Fibroblast of mammary gland (primary cell): ENCODE results near the gene MOCS3.

Source experiments
- DNase-seq: peaks from one replicate; pipeline ENCODE4 v3.0.0-alpha.2; 2010; ENCODE audit warnings: low read depth
- H3K4me3 ChIP-seq: 2 replicates; pipeline ENCODE4 v1.5.1; 2011; ENCODE audit warnings: low read depth, mild to moderate bottlenecking, low read length, moderate library complexity; ENCODE audit not compliant: control insufficient read depth
- TF ChIP-seq, protein P1 (sequence below): conservative IDR thresholded peaks from 2 replicates; pipeline ENCODE4 v1.5.1; 2011; ENCODE audit warnings: low read depth, low read length, inconsistent platforms; ENCODE audit not compliant: control insufficient read depth, insufficient read depth

MOCS3 gene

DNA sequence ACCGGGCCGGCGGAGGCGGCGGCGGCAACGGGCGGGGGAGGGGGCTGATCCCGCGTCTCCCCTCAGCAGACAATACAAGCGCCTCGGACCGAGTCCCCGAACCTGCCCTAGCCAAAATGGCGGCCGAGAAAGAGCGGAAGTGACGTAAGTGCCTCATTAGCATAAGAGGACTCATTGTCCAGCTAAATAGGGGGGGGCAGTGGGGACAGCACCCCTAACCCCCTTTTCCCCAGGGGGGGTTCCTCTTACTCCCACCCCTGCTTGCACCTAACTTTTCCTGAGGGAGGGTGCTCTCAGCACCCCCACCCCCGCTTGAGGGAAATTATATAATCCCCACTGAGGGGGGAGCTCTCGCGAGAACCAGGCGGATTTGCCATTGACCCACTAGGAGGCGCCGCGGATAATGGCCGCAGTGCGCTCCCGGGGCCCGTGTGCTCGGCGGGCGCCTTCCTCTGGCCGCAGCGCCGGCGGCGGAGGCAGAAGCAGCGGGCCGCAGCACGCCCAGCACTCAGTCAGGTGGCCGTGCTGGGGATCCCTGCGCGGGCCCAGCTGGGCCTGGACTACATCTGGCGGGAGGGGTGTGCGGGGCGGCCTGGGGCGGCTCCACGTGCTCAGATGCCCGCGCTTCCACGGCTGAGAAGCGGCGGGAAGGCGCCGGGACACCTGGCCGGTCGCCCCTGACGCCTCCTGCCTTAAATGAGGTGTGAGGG lies 27.2 kb upstream of the MOCS3 start, which contains the start of gene ADNP:
Gene ADNP, minus strand, starts transcription at position 132 of the 710 bp plus-strand sequence. CDS start 27,441 bp downstream, outside the sequence.
- peak within 1 kb of the TSS; percentile 84 for H3K4me3 ChIP-seq
- DNase-seq: peak; percentile 90
- TF ChIP-seq, protein P1, sequence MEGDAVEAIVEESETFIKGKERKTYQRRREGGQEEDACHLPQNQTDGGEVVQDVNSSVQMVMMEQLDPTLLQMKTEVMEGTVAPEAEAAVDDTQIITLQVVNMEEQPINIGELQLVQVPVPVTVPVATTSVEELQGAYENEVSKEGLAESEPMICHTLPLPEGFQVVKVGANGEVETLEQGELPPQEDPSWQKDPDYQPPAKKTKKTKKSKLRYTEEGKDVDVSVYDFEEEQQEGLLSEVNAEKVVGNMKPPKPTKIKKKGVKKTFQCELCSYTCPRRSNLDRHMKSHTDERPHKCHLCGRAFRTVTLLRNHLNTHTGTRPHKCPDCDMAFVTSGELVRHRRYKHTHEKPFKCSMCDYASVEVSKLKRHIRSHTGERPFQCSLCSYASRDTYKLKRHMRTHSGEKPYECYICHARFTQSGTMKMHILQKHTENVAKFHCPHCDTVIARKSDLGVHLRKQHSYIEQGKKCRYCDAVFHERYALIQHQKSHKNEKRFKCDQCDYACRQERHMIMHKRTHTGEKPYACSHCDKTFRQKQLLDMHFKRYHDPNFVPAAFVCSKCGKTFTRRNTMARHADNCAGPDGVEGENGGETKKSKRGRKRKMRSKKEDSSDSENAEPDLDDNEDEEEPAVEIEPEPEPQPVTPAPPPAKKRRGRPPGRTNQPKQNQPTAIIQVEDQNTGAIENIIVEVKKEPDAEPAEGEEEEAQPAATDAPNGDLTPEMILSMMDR: peak; percentile 43

DNA sequence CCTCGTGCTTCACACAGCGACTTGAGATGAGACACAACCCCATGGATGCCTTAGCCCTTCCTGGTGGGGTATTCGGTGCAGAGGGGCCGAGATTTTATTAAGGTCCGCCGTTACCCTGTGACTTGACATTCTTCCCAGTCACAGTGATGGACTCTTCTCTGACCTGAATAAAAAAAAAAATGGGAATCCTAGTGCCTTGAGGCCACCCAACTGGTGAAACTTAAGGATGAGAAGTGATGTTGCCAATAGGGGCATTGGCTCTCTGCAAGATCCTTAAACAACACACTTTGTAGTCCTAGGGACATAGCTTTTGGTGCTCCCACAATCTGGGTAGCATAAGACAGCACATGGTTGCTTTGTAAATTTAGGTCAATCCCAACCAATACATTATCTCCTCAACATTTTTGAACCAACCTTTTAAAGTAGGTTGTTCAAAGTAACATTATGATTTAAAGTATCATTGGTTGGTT lies 26.6 kb upstream of the MOCS3 start:
- DNase-seq: no peak
- TF ChIP-seq, protein P1: no peak
- H3K4me3 ChIP-seq: peak overlapping the region; percentile 20

DNA sequence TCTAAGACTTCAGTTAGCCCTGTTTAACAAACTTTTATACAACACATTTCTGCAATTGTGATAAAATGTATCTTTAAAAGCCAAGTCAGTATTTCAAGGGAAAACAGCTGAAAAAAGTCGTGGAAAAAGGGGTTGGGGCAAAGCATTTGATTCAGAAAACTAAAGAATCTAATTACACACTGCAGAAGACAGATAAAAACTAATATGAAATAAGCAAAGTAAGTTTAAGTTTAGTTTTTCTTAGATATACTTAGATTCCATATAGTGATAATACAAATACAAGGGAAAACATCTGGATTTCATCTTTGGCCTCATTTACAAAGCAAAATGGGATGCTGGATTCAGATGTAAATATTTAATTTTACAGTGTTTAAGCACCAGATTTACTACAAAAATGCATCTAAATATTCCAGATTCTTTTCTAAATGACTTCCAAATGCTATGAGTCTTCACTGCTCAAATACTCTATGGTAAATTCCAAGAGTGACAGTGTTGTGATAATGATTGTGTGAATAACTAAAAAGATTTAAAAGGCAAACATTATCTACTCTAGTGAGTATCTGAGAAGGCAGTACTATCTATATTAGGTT lies 25.8 kb upstream of the MOCS3 start:
- no peak for DNase-seq
- TF ChIP-seq, protein P1: no peak
- H3K4me3 ChIP-seq: no peak overlapping the region

DNA sequence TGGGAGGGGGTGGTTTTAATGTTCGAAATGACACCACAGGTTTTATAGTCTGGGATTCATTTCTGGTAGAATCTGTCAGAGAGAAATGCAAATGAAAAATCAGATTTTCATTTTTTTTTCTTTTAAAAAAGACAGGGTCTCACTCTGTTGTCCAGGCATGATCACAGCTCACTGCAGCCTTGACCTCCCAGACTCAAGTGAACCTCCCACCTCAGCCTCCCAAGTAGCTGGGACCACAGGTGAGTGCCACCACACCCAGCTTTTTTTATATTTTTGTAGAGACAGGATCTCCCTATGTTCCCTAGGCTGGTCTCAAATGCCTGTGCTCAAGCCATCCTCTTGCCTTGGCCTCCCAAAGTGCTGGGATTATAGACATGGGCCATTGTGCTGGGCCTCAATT lies 25.0 kb upstream of the MOCS3 start:
- TF ChIP-seq, protein P1: no peak
- no peak overlapping the region for H3K4me3 ChIP-seq
- DNase-seq: no peak

DNA sequence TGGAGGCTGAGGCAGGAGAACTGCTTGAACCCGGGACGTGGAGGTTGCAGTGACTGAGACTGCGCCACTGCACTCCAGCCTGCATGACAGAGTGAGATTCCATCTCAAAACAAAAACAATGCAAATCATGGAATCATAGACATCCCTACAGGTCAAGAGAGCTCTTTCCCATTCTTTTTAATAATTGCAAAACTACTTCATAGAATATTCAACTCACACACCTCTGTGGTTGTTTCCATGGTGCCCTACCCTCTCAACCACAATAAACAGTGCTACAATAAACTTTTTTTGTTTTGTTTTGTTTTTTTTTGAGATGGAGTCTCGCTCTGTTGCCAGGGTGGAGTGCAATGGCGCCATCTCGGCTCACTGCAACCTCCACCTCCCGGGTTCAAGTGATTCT lies 15.5 kb upstream of the MOCS3 start:
- DNase-seq: no peak
- H3K4me3 ChIP-seq: no peak overlapping the region
- TF ChIP-seq, protein P1: no peak

DNA sequence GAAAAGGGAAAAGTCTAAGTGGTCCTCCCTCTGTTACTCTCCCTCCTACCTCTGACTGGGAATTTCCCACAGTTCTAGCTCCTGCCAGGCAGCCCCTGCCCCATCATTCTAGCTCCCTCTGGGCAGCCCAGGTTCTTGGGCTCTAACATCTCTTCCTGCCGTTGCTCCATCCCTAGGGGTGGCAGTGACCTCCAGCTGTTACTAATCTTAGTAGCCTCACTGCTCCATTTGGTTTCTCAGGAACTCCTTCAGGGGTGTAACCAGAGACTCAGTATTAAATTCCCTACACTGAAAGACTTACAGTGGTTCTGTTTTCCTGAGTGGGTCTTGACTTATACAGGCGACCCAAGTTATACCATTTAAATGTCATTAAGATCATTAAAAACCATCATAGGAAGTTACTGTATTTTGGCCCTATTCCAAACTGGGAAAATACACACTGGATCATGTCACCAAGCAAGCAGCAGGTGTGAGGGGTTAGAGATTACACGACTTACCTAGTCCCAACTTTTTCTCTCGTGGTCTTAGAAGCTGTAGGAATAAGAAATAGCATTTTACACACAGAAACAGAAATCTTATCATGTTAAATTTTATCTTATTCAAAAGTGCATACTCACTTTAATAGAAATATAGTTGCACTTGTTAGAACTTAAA lies 10.4 kb upstream of the MOCS3 start:
- H3K4me3 ChIP-seq: no peak overlapping the region
- TF ChIP-seq, protein P1: no peak
- no peak for DNase-seq
